Caco-2 (cell line): Measurements from ENCODE around the gene RXRA. TPM values are rescaled to one million over a fixed set of nuclear protein-coding genes. Genes with fewer than 3 reads are reported as not detected.

ENCODE experiments used
- BruUV-seq: library from RNA; stranded (reverse); fragments of 400-500 nt; replicated peaks from 2 replicates; lab custom pipeline; 2021; lab: Mats Ljungman, UMichigan
- CTCF ChIA-PET: fragments of 300-600 bp; sonication (Branson Sonifier 250); formaldehyde crosslinking; loops from one replicate; lab custom pipeline; 2022; ENCODE audit warnings: antibody characterized with exemption; lab: Charles Lee
- POLR2A ChIA-PET: fragments of 300-600 bp; sonication (Branson Sonifier 250); formaldehyde crosslinking; loops from one replicate; lab custom pipeline; 2022; ENCODE audit warnings: antibody characterized with exemption; lab: Charles Lee
- DNase-seq, 2 experiments: peaks; one replicate each; pipeline versions ENCODE4 v3.0.0 to v3.0.0-alpha.2; 2020 to 2022
- H3K27me3 ChIP-seq: replicated peaks from 2 replicates; pipeline ENCODE4 v1.6.0; 2011; ENCODE audit warnings: low read length; ENCODE audit not compliant: control insufficient read depth, insufficient read depth
- H3K36me3 ChIP-seq: 2 replicates; pipeline ENCODE4 v1.5.1; 2011; ENCODE audit warnings: low read length; ENCODE audit not compliant: control insufficient read depth, insufficient read depth
- H3K4me1 ChIP-seq: fragments of 250-450 bp; sonication (Bioruptor Pico); 2 replicates; pipeline ENCODE4 v1.5.1; 2020; ENCODE audit warnings: mild to moderate bottlenecking
- H3K4me3 ChIP-seq: 2 replicates; pipeline ENCODE4 v1.5.1; 2011; ENCODE audit warnings: low read depth, mild to moderate bottlenecking, control low read depth, low read length
- H3K9me3 ChIP-seq: fragments of 250-450 bp; sonication (Bioruptor Pico); 2 replicates; pipeline ENCODE4 v1.5.1; 2020; ENCODE audit warnings: mild to moderate bottlenecking, moderate library complexity
- H3K27ac Mint-ChIP-seq: one replicate; pipeline ENCODE4 v1.8.0; 2022; ENCODE audit warnings: mixed read lengths; ENCODE audit not compliant: unreplicated experiment
- H3K27me3 Mint-ChIP-seq: one replicate; pipeline ENCODE4 v1.8.0; 2022; ENCODE audit warnings: mixed read lengths; ENCODE audit not compliant: insufficient read depth, unreplicated experiment
- H3K36me3 Mint-ChIP-seq: one replicate; pipeline ENCODE4 v1.8.0; 2022; ENCODE audit warnings: mild to moderate bottlenecking, mixed read lengths; ENCODE audit not compliant: insufficient read depth, unreplicated experiment
- H3K4me1 Mint-ChIP-seq: one replicate; pipeline ENCODE4 v1.8.0; 2022; ENCODE audit warnings: low read depth, mixed read lengths; ENCODE audit not compliant: unreplicated experiment
- H3K4me3 Mint-ChIP-seq: one replicate; pipeline ENCODE4 v1.8.0; 2022; ENCODE audit warnings: mild to moderate bottlenecking, moderate library complexity, mixed read lengths; ENCODE audit not compliant: unreplicated experiment
- H3K9me3 Mint-ChIP-seq: one replicate; pipeline ENCODE4 v1.8.0; 2022; ENCODE audit warnings: mixed read lengths; ENCODE audit not compliant: unreplicated experiment
- CTCF ChIP-seq, 2 experiments: fragments of 200-600 bp in 1 of 2; IDR thresholded peaks; 1 replicate in 1 of 2; 2 replicates in 1 of 2; pipeline versions ENCODE4 v1.5.1 to v1.8.0; 2011 to 2022; ENCODE audit warnings: antibody characterized with exemption in 1 of 2, control low read depth in 1 of 2, inconsistent platforms in 1 of 2, low read depth in 1 of 2, low read length in 1 of 2, mild to moderate bottlenecking in 1 of 2, moderate library complexity in 1 of 2; ENCODE audit not compliant: insufficient read depth in 1 of 2, severe bottlenecking in 1 of 2, unreplicated experiment in 1 of 2
- intact Hi-C: fragments of 100-400 bp; cut with micrococcal nuclease; formaldehyde crosslinking; loops from one replicate; pipeline ENCODE4 v1.10.0; 2022; ENCODE audit not compliant: unreplicated experiment
- total RNA-seq: library from RNA; stranded (reverse); gene quantifications from 2 replicates; pipeline ENCODE4 v1.2.3, GENCODE V29; 2022

The RXRA gene
- total RNA-seq, 1 experiment from 2014 or later: 69.1 TPM

- Mint-ChIP-seq H3K4me3 (no peak overlapping the region), H3K4me1 (no peaks in the 10 kb centered on the region), H3K27me3 (peaks cover 2% of the 10 kb centered on the region), H3K27ac (no peak overlapping the region), H3K9me3 (no peaks in the 10 kb centered on the region), H3K36me3 (no peaks in the 10 kb centered on the region)
- DNase-seq: no peak
- Histone ChIP-seq H3K9me3 (no peaks in the 10 kb centered on the region), H3K36me3 (no peaks in the 10 kb centered on the region), H3K4me3 (no peak overlapping the region), H3K4me1 (peaks cover 4% of the 10 kb centered on the region; the same call in 1 of the 2 replicates), H3K27me3 (no peaks in the 10 kb centered on the region)
- POLR2A ChIA-PET: no interaction called here
- TF ChIP-seq CTCF (IDR thresholded peaks at IDR 0.05; ENCODE audit: insufficient read depth in 1 of 2, low read depth in 1 of 2, low read length in 1 of 2, severe bottlenecking in 1 of 2, unreplicated experiment in 1 of 2): no peak
- CTCF ChIA-PET: interaction anchor here (0.6 kb wide), 1 partner anchor 18 kb away, joined by 3 read pairs; no protein-coding TSS in a partner anchor
- intact Hi-C loops: no loop called here
- no TSS peak for BruUV-seq
Observed at GRCh38 chr9:134299883-134300282, 26.4 kb upstream of the RXRA start.

DNA sequence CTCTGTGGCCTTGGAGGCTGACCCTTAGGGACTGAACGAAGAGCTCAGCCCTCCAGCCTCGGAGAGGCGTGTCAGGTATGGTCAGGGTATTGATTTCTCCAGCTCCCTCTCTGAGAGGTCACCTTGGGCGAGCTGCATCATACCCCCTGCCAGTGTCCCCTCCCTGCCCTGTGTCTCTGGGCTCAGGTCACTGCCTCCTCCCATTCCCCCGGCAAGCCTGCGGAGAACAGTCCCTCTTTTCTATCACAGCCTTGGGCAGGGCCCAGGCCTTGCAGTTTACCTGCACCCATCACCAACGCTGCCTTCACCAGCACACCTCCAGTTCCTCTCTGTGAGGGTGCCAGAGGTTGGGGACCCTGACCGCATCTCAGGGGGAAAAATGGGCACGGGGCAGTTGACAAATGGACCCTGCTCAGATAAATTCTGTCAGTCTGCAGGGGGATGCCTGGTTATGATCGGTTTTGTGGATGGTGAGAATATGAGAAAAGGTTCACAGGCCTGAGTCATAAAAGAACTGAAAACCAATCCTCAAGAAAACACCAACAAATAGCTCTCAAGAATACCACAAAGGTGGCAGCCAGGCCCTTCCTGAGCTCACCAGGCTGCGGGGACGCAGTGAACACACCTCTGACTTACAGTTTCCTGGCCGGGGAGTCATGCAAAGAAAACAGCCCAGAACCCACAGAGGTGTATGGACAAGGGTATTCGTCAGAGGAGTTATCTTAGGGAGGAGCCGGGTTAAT, 24.7 kb upstream of the RXRA start:
- Mint-ChIP-seq H3K27ac (no peak overlapping the region), H3K4me3 (no peak overlapping the region), H3K27me3 (peaks cover 2% of the 10 kb centered on the region), H3K9me3 (no peaks in the 10 kb centered on the region), H3K4me1 (no peaks in the 10 kb centered on the region), H3K36me3 (no peaks in the 10 kb centered on the region)
- Histone ChIP-seq H3K4me1 (peaks cover 1% of the 10 kb centered on the region; the same call in 1 of the 2 replicates), H3K9me3 (no peaks in the 10 kb centered on the region), H3K27me3 (no peaks in the 10 kb centered on the region), H3K36me3 (no peaks in the 10 kb centered on the region), H3K4me3 (no peak overlapping the region)
- intact Hi-C loops: no loop called here
- no TSS peak for BruUV-seq
- ChIA-PET CTCF (interaction anchor here (0.8 kb wide), 1 partner anchor 34 kb away, joined by 3 read pairs; no protein-coding TSS in a partner anchor), POLR2A (no interaction called here)
- no peak for DNase-seq
- no peak for TF ChIP-seq CTCF (IDR thresholded peaks at IDR 0.05; ENCODE audit: insufficient read depth in 1 of 2, low read depth in 1 of 2, low read length in 1 of 2, severe bottlenecking in 1 of 2, unreplicated experiment in 1 of 2)

DNA sequence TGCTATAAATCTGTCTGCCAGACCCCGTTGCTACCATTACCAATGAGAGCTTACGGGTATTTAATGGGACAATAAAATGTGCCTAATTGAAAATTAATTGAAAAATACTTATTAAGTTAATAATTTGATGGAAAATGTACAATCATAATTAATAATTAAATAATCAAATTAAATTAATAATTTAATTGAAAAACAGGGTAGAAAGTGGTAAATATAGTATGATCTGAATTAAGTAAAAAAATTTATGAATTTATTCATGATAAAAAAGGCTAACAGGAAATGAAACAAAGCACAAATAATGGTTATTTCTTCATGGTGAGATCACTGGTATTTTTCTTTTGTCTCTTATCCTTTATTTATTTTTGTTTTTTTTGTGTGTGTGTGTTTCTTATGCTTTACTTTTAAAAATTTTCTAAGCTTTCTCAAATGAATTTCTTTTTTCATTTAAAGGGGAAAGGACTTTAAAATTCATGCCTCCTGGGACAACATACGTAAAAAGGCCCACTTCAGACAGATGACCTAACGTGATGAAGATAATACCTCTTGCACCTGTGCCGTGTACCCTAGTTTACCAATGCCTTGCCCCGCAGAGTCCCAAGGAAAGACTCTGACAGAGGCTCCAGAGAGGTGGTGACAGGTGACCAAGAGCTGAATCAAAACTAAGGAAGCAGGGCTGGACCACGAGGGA, 24.0 kb upstream of the RXRA start:
- Mint-ChIP-seq H3K4me3 (no peak overlapping the region), H3K36me3 (no peaks in the 10 kb centered on the region), H3K9me3 (no peaks in the 10 kb centered on the region), H3K4me1 (no peaks in the 10 kb centered on the region), H3K27me3 (peaks cover 2% of the 10 kb centered on the region), H3K27ac (no peak overlapping the region)
- POLR2A ChIA-PET: no interaction called here
- Histone ChIP-seq H3K36me3 (no peaks in the 10 kb centered on the region), H3K4me1 (no peaks in the 10 kb centered on the region), H3K4me3 (no peak overlapping the region), H3K9me3 (no peaks in the 10 kb centered on the region), H3K27me3 (no peaks in the 10 kb centered on the region)
- CTCF ChIA-PET: interaction anchor here (0.8 kb wide), 1 partner anchor 34 kb away, joined by 3 read pairs; no protein-coding TSS in a partner anchor
- intact Hi-C loops: no loop called here
- no peak for DNase-seq
- TF ChIP-seq CTCF (IDR thresholded peaks at IDR 0.05; ENCODE audit: insufficient read depth in 1 of 2, low read depth in 1 of 2, low read length in 1 of 2, severe bottlenecking in 1 of 2, unreplicated experiment in 1 of 2): no peak
- BruUV-seq: no TSS peak
